Gastroesophageal sphincter (tissue), 3 donors: ENCODE measurements around the gene PEX6.

ENCODE experiments used
- CTCF ChIP-seq, 4 experiments: fragments of 200-600 bp in 2 of 4; fragments of 450-650 bp in 2 of 4; sonication (generic) in 1 of 4; IDR thresholded peaks; one replicate each; pipeline ENCODE4 v1.5.1; 2017 to 2019; ENCODE audit warnings: antibody characterized with exemption in 4 of 4, mild to moderate bottlenecking in 2 of 4, moderate library complexity in 2 of 4
- POLR2A ChIP-seq, 2 donors: fragments of 450-650 bp; IDR thresholded peaks; one replicate each; pipeline ENCODE4 v1.6.1; 2017; ENCODE audit warnings: antibody characterized with exemption in 2 of 2, mild to moderate bottlenecking in 2 of 2, moderate library complexity in 1 of 2

DNA sequence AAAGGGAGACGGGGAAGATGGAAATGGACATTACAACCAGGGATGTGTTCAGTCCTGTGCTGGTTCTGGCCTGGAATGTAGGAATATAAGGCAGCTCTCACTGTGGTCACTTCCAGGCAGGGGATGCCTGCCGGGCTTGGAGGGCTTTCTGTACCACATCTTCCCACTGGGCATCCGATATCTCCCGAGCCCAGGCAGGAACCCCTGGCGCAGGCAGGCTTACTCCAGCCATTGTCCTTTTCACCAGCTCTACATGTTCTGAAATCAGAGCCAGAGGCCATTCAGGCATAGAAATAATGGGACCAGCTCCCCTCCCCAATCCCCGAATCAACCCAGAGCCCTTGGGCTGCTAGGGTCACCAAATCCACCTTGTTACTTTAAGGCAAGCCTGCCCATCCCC is 33.4 kb upstream of the PEX6 start:
- TF ChIP-seq POLR2A (IDR thresholded peaks at IDR 0.05) (no peak), CTCF (IDR thresholded peaks at IDR 0.05) (no peak)
